Measurements from ENCODE around the gene KRTAP10-2.

KRTAP10-2 gene

DNA sequence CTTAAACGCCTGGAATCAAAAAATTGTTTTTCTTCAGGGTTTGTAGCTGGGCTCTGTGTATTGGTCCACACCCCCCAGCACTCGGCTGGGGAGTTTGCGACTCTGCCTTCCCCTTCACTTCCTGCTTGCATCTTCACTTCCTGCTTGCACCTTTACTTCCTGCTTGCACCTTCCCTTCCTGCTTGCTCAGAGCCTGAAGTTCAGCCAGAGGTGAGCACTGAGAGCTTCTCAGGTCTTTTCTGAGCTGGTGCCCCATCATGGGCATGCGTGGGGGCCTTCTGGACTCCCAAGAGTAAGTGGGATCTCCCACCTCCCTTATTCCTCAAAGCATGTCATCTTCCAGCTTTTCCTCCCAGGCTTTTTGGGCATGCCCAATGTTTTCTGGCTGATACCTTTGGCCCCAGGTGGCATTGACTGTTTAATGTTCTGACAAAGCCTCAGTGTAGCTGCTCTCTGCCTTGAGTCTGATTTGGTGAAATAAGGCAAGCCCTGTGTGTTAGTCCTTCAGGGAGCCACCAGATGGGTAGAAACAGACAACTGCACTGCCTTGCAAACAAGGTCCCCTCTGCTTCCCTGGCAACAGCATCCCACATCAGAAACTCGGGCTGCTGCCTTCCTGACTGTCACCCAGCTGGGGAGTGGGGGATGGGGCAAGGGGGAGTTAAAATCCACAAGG lies 3.5 kb downstream of the KRTAP10-2 start:
- Histone ChIP-seq H3K4me1 (ENCODE audit: control insufficient read depth, insufficient read depth, low read length) (no peaks in the 10 kb centered on the region), H3K36me3 (ENCODE audit: insufficient read depth, low read length) (no peaks in the 10 kb centered on the region), H3K4me2 (ENCODE audit: low read length) (no peak overlapping the region), H3K27me3 (ENCODE audit: control insufficient read depth, insufficient read depth, low read length) (peaks cover 42% of the 10 kb centered on the region), H3K9me3 (replicated peaks; ENCODE audit: low read length) (no peaks in the 10 kb centered on the region), H3K4me3 (ENCODE audit: low read length) (no peak overlapping the region), H3K9ac (ENCODE audit: low read depth, low read length) (no peak overlapping the region)

DNA sequence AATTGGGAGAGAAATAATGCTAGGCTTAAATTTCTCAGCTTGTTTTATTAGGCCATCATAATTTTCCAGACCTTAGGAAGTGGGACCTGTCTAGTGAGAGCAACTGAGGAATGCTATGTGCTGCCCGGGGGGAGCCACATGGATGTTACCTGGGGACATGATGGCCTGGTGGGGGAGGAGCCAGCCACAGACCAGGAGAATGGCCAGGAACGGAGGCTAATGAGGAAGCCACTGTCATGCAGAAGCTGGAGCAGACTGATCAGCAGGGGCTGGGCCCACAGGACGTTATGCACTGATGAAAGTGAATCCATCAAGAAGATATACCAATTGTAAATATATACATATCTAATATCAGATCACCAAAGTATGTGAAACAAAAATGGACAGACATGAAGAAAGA lies 6.7 kb downstream of the KRTAP10-2 start:
- Histone ChIP-seq H3K27me3 (ENCODE audit: control insufficient read depth, insufficient read depth, low read length) (peaks cover 31% of the 10 kb centered on the region), H3K4me1 (ENCODE audit: control insufficient read depth, insufficient read depth, low read length) (no peaks in the 10 kb centered on the region), H3K9ac (ENCODE audit: low read depth, low read length) (no peak overlapping the region), H3K4me2 (ENCODE audit: low read length) (no peak overlapping the region), H3K9me3 (replicated peaks; ENCODE audit: low read length) (no peaks in the 10 kb centered on the region), H3K36me3 (ENCODE audit: insufficient read depth, low read length) (no peaks in the 10 kb centered on the region), H3K4me3 (ENCODE audit: low read length) (no peak overlapping the region)

DNA sequence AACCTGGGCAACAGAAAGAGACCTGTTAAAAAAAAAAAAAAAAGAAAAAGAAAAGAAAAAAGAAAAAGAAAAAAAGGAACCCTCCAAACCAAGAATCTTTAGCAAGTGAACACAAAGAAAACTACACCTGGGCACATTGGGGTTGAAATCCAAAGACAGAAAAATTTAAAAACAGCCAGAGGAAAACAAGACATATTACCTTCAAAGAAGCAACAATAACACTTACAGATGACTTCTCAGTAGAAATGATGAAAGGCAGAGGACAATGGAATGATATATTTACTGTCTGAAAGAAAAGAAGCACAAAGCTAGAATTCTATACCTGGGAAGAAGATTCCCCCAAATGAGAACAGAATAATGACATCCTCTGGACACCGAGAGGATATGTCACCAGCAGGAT lies 8.6 kb downstream of the KRTAP10-2 start:
- Histone ChIP-seq H3K27me3 (ENCODE audit: control insufficient read depth, insufficient read depth, low read length) (peaks cover 25% of the 10 kb centered on the region), H3K4me2 (ENCODE audit: low read length) (no peak overlapping the region), H3K9ac (ENCODE audit: low read depth, low read length) (no peak overlapping the region), H3K4me1 (ENCODE audit: control insufficient read depth, insufficient read depth, low read length) (no peaks in the 10 kb centered on the region), H3K36me3 (ENCODE audit: insufficient read depth, low read length) (no peaks in the 10 kb centered on the region), H3K4me3 (ENCODE audit: low read length) (no peak overlapping the region), H3K9me3 (replicated peaks; ENCODE audit: low read length) (no peaks in the 10 kb centered on the region)

DNA sequence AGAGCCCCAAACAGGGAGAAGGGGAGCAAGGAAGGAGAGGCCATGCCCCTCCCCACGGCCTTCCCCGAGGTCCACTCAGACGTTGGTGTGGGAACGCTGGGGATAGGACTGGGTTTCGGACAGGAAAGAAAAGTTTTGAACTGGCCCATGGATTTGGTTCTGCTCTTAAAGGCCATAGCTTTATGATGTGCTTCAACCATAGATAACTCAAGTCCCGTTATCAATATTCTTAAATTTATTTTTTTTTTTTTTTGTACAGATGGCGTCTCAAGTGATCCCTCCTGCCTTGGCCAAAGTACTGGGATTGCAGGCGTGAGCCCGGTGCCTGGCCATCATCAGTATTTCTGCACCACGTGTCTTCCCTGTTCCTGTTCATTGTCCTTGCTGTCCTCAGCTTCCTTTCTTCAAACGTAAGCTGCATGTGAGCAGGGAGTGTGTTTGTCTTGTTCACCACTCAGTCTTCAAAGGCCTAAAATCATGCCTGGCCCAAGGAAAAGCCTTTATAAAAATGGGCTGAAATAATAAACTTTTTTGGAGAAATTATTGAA lies 10.5 kb downstream of the KRTAP10-2 start:
- H3K36me3 ChIP-seq (ENCODE audit: insufficient read depth, low read length): no peaks in the 10 kb centered on the region
- H3K9me3 ChIP-seq (replicated peaks; ENCODE audit: low read length): no peaks in the 10 kb centered on the region
- H3K4me2 ChIP-seq (ENCODE audit: low read length): no peak overlapping the region
- H3K4me1 ChIP-seq (ENCODE audit: control insufficient read depth, insufficient read depth, low read length): no peaks in the 10 kb centered on the region
- H3K27me3 ChIP-seq (ENCODE audit: control insufficient read depth, insufficient read depth, low read length): peaks cover 33% of the 10 kb centered on the region
- H3K9ac ChIP-seq (ENCODE audit: low read depth, low read length): no peak overlapping the region
- H3K4me3 ChIP-seq (ENCODE audit: low read length): no peak overlapping the region

DNA sequence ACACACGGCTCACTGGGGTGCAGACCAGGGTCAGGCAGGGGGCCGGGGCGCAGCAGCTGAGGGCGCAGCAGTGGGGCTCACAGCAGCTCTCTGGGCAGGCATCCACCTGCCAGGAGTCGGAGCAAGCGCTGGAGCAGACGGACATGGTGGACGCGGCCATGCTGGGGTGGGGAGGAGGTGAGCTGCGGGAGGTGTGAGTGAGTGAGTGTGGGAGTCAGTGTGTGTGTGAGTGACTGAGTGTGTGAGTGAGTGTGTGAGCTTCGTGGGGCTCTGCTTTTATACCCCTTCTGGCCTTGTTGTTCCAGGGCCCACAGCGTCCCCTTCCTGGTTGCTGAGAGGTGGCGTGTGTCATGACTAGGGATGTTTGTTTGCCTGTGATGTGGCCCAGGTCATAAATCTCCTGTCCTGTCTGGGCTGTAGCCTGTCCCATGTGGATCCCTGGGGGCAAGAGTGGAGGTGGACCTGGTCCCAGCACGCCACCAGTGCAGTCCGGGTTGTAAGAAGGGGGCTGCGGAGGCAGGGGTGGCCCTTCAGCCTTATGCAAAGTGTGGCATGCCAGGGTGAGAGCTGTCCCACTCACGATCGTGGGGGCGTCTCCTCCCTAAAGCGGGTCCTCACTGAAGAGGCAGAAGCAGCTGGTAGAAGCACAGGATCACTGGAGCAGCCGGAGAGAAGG lies 11.2 kb downstream of the KRTAP10-2 start, which contains the start of gene KRTAP10-1:
KRTAP10-1 (minus strand) TSS at position 205 of the 676 bp plus-strand sequence; CDS start at position 160, 45 bp downstream.
- no peak within 1 kb of the TSS for H3K9ac ChIP-seq (ENCODE audit: low read depth, low read length)
- no peak within 1 kb of the TSS for H3K4me3 ChIP-seq (ENCODE audit: low read length)
- no peaks in the 10 kb centered on the region for H3K36me3 ChIP-seq (ENCODE audit: insufficient read depth, low read length)
- no peak within 1 kb of the TSS for H3K4me2 ChIP-seq (ENCODE audit: low read length)
- H3K4me1 ChIP-seq (ENCODE audit: control insufficient read depth, insufficient read depth, low read length): no peaks in the 10 kb centered on the region
- peaks cover 34% of the 10 kb centered on the region for H3K27me3 ChIP-seq (ENCODE audit: control insufficient read depth, insufficient read depth, low read length)
- no peaks in the 10 kb centered on the region for H3K9me3 ChIP-seq (replicated peaks; ENCODE audit: low read length)

DNA sequence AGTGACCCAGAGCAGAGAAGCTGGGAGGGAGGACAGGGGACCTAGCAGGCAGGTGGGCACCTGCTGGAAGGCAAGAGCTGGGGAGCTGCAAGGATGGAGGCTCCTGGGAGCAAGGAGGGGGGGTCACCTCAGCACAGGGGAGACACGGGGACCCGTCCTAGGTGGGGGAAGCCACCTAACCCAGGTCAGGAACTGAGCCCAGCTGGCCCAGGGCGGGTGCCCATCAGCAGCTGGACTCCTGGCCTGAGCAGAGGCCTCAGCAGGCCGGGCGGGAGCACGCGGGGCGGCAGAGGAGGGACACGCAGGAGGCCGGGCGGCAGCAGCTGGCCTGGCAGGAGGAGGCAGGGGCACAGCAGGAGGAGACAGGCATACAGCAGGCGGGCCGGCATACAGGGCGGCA lies 12.3 kb downstream of the KRTAP10-2 start:
- Histone ChIP-seq H3K4me1 (ENCODE audit: control insufficient read depth, insufficient read depth, low read length) (no peaks in the 10 kb centered on the region), H3K27me3 (ENCODE audit: control insufficient read depth, insufficient read depth, low read length) (peaks cover 34% of the 10 kb centered on the region), H3K4me2 (ENCODE audit: low read length) (no peak overlapping the region), H3K4me3 (ENCODE audit: low read length) (no peak overlapping the region), H3K36me3 (ENCODE audit: insufficient read depth, low read length) (no peaks in the 10 kb centered on the region), H3K9ac (ENCODE audit: low read depth, low read length) (no peak overlapping the region), H3K9me3 (replicated peaks; ENCODE audit: low read length) (no peaks in the 10 kb centered on the region)

DNA sequence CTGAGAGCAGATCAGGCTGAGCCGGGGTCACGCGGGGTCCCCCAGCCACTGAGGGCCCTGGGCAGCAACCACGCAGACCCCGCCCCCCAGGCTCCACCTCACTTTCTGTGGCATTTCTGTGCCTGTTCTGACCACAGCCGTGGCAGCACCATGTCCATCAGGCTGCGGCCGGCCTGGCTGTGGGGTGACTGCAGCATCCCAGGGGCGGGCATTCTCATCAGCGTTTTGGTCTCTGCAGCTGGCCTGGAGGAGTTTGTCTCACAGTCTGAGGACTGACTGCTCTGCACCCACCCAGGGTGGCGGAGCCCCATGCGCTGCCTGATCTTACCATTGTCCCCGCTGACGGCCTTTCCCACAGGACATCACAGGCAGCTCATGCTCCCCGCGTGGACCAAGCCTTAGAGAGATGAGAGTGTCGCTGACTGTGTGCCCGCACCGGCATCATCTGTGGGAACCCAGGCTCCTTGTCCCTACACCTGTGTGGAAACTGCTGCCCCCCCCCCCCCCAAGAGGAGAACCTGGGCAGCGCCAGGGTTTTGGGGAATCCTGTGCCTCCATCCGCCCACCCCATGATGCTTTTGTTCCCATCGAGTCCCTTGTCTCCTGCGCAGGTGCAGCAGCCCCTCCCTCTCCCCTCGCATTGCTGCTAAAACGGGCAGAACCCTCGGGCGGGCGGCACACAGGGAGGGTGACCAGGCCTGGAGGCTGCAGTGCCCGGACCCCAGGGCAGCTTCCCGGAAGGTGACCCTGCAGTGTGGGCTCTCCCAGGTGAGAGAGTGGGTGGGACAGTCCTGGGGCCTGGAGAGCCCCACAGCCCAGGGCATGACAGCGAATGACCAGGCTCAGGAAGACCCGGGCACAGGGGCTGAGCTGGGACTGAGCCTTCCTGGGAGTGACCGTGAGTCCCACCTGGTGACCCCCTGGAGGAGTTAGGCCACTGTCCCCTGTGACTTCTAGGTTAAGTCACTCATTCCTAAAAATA lies 13.1 kb downstream of the KRTAP10-2 start:
- Histone ChIP-seq H3K4me1 (ENCODE audit: control insufficient read depth, insufficient read depth, low read length) (no peaks in the 10 kb centered on the region), H3K4me2 (ENCODE audit: low read length) (no peak overlapping the region), H3K9ac (ENCODE audit: low read depth, low read length) (no peak overlapping the region), H3K27me3 (ENCODE audit: control insufficient read depth, insufficient read depth, low read length) (peaks cover 34% of the 10 kb centered on the region), H3K4me3 (ENCODE audit: low read length) (no peak overlapping the region), H3K36me3 (ENCODE audit: insufficient read depth, low read length) (no peaks in the 10 kb centered on the region), H3K9me3 (replicated peaks; ENCODE audit: low read length) (no peaks in the 10 kb centered on the region)

DNA sequence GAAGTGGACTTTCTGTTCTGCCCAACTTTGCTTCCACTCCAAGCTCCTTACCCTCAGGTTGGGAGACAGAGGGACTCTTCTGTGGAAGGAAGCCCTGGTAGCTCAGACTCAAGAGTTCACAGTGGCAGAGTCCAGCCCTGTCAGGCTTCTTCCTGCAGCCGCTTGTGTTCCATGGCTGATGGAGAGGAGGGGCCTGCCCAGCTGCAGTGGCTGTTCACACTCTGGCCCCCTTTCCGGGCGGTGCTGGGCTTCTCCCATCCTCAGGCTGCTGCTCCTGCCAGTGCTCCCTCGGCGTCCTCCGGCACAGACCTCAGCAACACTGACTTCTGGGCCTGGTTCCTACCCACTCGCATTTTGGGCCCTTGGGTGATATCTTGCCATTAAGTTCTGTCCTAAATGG lies 15.3 kb downstream of the KRTAP10-2 start:
- H3K36me3 ChIP-seq (ENCODE audit: insufficient read depth, low read length): no peaks in the 10 kb centered on the region
- H3K9ac ChIP-seq (ENCODE audit: low read depth, low read length): no peak overlapping the region

DNA sequence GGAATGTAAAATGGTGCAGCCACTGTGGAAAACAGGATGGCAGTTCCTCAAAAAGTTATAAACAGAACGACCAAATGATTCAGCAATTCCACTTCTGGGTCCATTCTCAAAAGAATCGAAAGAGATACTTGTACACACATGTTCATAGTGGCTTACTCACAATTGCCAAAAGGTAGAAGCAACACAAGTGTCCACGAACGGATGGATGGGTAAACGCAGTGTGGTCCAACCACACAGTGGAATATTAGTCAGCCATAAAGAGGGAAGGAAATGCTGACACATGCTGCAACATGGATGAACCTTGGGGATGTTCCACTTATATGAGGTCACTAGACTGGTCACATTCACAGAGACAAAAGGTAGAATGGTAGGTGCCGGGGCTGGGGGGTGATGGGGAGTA lies 16.6 kb downstream of the KRTAP10-2 start:
- H3K27me3 ChIP-seq (ENCODE audit: control insufficient read depth, insufficient read depth, low read length): peaks cover 25% of the 10 kb centered on the region
- no peak overlapping the region for H3K4me3 ChIP-seq (ENCODE audit: low read length)
- H3K4me2 ChIP-seq (ENCODE audit: low read length): no peak overlapping the region
- no peak overlapping the region for H3K9ac ChIP-seq (ENCODE audit: low read depth, low read length)
- H3K4me1 ChIP-seq (ENCODE audit: control insufficient read depth, insufficient read depth, low read length): no peaks in the 10 kb centered on the region
- H3K36me3 ChIP-seq (ENCODE audit: insufficient read depth, low read length): no peaks in the 10 kb centered on the region
- H3K9me3 ChIP-seq (replicated peaks; ENCODE audit: low read length): no peaks in the 10 kb centered on the region

More for the DNA sequence above, 15.3 kb downstream of the KRTAP10-2 start:
- no peak overlapping the region for H3K4me3 ChIP-seq (ENCODE audit: low read length)
- H3K27me3 ChIP-seq (ENCODE audit: control insufficient read depth, insufficient read depth, low read length): peaks cover 30% of the 10 kb centered on the region
- H3K4me2 ChIP-seq (ENCODE audit: low read length): no peak overlapping the region
- no peaks in the 10 kb centered on the region for H3K9me3 ChIP-seq (replicated peaks; ENCODE audit: low read length)
- no peaks in the 10 kb centered on the region for H3K4me1 ChIP-seq (ENCODE audit: control insufficient read depth, insufficient read depth, low read length)

DNA sequence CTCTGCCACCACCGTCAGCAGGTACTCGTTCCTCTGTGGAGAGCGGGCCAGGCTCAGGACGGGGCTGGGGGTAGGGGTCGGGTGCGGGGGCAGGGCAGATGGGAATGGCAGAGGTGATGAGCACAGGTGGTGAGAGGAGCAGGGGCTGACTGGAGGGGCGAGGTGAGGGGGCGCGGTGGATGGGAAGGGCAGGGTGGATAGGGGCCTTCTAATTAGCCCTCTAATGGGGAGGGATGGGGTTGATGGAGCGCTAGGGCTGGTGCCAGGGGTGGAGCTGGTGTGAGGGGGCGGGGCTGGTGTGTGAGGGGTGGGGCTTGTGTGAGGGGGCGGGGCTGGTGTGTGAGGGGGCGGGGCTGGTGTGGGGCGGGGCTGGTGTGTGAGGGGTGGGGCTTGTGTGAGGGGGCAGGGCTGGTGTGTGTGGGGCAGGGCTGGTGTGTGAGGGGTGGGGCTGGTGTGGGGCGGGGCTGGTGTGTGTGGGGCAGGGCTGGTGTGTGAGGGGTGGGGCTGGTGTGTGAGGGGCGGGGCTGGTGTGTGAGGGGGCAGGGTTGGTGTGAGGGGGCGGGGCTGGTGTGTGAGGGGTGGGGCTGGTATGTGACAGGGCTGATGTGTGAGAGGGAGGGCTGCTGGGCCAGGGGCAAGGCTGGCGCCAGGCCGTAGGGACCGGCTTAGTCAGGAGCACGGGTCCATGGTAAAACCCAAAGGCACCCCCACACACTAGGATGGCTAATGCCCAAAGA lies 17.2 kb downstream of the KRTAP10-2 start:
- Histone ChIP-seq H3K36me3 (ENCODE audit: insufficient read depth, low read length) (no peaks in the 10 kb centered on the region), H3K27me3 (ENCODE audit: control insufficient read depth, insufficient read depth, low read length) (peaks cover 20% of the 10 kb centered on the region), H3K9me3 (replicated peaks; ENCODE audit: low read length) (no peaks in the 10 kb centered on the region), H3K4me1 (ENCODE audit: control insufficient read depth, insufficient read depth, low read length) (no peaks in the 10 kb centered on the region), H3K4me2 (ENCODE audit: low read length) (no peak overlapping the region), H3K9ac (ENCODE audit: low read depth, low read length) (no peak overlapping the region), H3K4me3 (ENCODE audit: low read length) (no peak overlapping the region)

Data from skeletal muscle satellite cell (primary cell).